A673 (cell line): ENCODE results near the gene TRIP13.

ENCODE experiments used
- CTCF ChIP-seq: fragments of 300-800, 200-600 bp; sonication (generic); conservative IDR thresholded peaks from 2 replicates; pipeline ENCODE4 v1.5.1; 2017; ENCODE audit warnings: low read depth, mild to moderate bottlenecking, antibody characterized with exemption, low read length, moderate library complexity, mixed read lengths
- EZH2 ChIP-seq: fragments of 200-600 bp; sonication (generic); IDR thresholded peaks from 2 replicates; pipeline ENCODE4 v1.6.1; 2017; ENCODE audit warnings: borderline replicate concordance, low read depth, mild to moderate bottlenecking, mixed read lengths, antibody characterized with exemption, low read length; ENCODE audit not compliant: poor library complexity, severe bottlenecking

DNA sequence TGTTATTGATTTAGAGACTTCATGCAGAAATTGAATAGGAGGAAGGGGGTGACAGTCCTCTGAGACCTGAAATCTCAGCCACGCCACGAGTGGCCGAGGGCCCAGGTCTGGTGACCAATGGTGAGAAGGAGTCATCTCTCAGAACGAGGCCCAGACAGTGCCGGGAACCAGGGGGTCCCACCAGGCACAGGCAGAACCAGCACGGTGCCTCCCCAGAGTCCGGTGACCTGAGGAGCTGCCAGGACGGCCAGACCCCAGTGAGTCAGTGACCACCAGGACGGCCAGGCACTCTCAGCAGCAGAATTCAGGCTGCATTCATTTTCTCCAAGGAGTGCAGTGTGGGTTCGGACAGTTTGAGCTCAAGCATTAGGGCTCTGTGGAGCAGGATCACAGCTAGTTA lies 72.1 kb downstream of the TRIP13 start:
- TF ChIP-seq CTCF (no peak), EZH2 (no peak)
